HCT116 (cell line): Measurements from ENCODE around the gene PXK. TPM values are rescaled to one million over a fixed set of nuclear protein-coding genes. Genes with fewer than 3 reads are reported as not detected.

Experiments
- ATAC-seq: fragments of 200-7000 bp; cut with Tn5 transposase; 2 replicates; pipeline ENCODE4 v1.9.1; 2020; ENCODE audit warnings: mild to moderate bottlenecking, moderate library complexity
- BruUV-seq: library from RNA; stranded (reverse); fragments of 400-500 nt; replicated peaks from 2 replicates; lab custom pipeline; 2021; lab: Mats Ljungman, UMichigan
- CTCF ChIA-PET: fragments of 300-600 bp; sonication (Branson Sonifier 250); formaldehyde crosslinking; loops from one replicate; lab custom pipeline; 2021; ENCODE audit warnings: antibody characterized with exemption; lab: Charles Lee
- POLR2A ChIA-PET: fragments of 300-600, 350-600 bp; sonication (Branson Sonifier 250); formaldehyde crosslinking; loops from one replicate; lab custom pipeline; 2021; ENCODE audit warnings: antibody characterized with exemption; lab: Charles Lee
- RAD21 ChIA-PET, 2 experiments: fragments of 300-600 bp; sonication (Branson Sonifier 250); formaldehyde crosslinking; loops; one replicate each; lab custom pipeline; 2023; ENCODE audit warnings: low total read pairs in 2 of 2; ENCODE audit not compliant: uncharacterized antibody in 2 of 2, unreplicated experiment in 2 of 2, low non-redundant PET in 1 of 2; lab: Charles Lee
- DNase-seq: peaks from one replicate; pipeline ENCODE4 v3.0.0-alpha.2; 2010; ENCODE audit warnings: low read depth, low spot score
- H2AFZ ChIP-seq: fragments of 200-600 bp; shearing (Covaris generic), sonication (generic); 2 replicates; pipeline ENCODE4 v1.6.1; 2017; ENCODE audit warnings: low read depth, mixed run types, mixed read lengths, antibody characterized with exemption, low read length; ENCODE audit not compliant: poor library complexity, severe bottlenecking
- H3K27ac ChIP-seq: 2 replicates; pipeline ENCODE4 v1.5.1; 2012; ENCODE audit warnings: low read depth, low read length
- H3K27me3 ChIP-seq: fragments of 200-600 bp; sonication (generic); 2 replicates; pipeline ENCODE4 v1.6.1; 2016; ENCODE audit warnings: mixed run types, low read length, mixed read lengths; ENCODE audit not compliant: insufficient read depth
- H3K36me3 ChIP-seq, 2 experiments: fragments of 200-500 bp in 1 of 2; fragments of 200-600 bp in 1 of 2; sonication (Bioruptor generic) in 1 of 2; sonication (generic) in 1 of 2; 2 replicates each; pipeline versions ENCODE4 v1.5.1 to v1.6.1; 2014 to 2016; ENCODE audit warnings: low read length in 2 of 2, inconsistent platforms in 1 of 2, mixed read lengths in 1 of 2, mixed run types in 1 of 2; ENCODE audit not compliant: insufficient read depth in 2 of 2, control insufficient read depth in 1 of 2
- H3K4me1 ChIP-seq, 2 experiments: fragments of 200-600 bp in 1 of 2; sonication (generic) in 1 of 2; 2 replicates each; pipeline versions ENCODE4 v1.5.1 to v1.6.1; 2012 to 2017; ENCODE audit warnings: low read length in 2 of 2, inconsistent platforms in 1 of 2, mild to moderate bottlenecking in 1 of 2, mixed read lengths in 1 of 2, mixed run types in 1 of 2, moderate library complexity in 1 of 2; ENCODE audit not compliant: insufficient read depth in 2 of 2, control insufficient read depth in 1 of 2
- H3K4me2 ChIP-seq: fragments of 200-600 bp; sonication (generic); 2 replicates; pipeline ENCODE4 v1.6.1; 2017; ENCODE audit warnings: mixed run types, low read length, mixed read lengths
- H3K4me3 ChIP-seq, 2 experiments: fragments of 200-600 bp in 1 of 2; sonication (generic) in 1 of 2; replicated peaks in 1 of 2; 2 replicates each; pipeline ENCODE4 v1.5.1; 2011 to 2016; ENCODE audit warnings: low read length in 2 of 2, control low read depth in 1 of 2, low read depth in 1 of 2, mild to moderate bottlenecking in 1 of 2, mixed read lengths in 1 of 2, mixed run types in 1 of 2
- H3K79me2 ChIP-seq: fragments of 200-600 bp; sonication (generic); 2 replicates; pipeline ENCODE4 v1.6.1; 2017; ENCODE audit warnings: mild to moderate bottlenecking, mixed run types, low read length, moderate library complexity, mixed read lengths; ENCODE audit not compliant: insufficient read depth
- H3K9ac ChIP-seq: fragments of 200-600 bp; sonication (generic); 2 replicates; pipeline ENCODE4 v1.6.1; 2016; ENCODE audit warnings: low read length, mixed read lengths
- H3K9me2 ChIP-seq: fragments of 200-600 bp; sonication (generic), shearing (Covaris generic); 2 replicates; pipeline ENCODE4 v1.6.1; 2017; ENCODE audit warnings: mixed run types, mild to moderate bottlenecking, moderate library complexity; ENCODE audit not compliant: insufficient read depth
- H3K9me3 ChIP-seq, 2 experiments: fragments of 200-500 bp in 1 of 2; fragments of 200-600 bp in 1 of 2; sonication (Bioruptor generic) in 1 of 2; sonication (generic) in 1 of 2; 2 replicates each; pipeline ENCODE4 v1.6.1; 2014 to 2017; ENCODE audit warnings: low read length in 2 of 2, mixed read lengths in 2 of 2, inconsistent platforms in 1 of 2, low read depth in 1 of 2, mild to moderate bottlenecking in 1 of 2, mixed run types in 1 of 2, moderate library complexity in 1 of 2; ENCODE audit not compliant: control insufficient read depth in 1 of 2, insufficient read depth in 1 of 2
- H4K20me1 ChIP-seq: fragments of 200-600 bp; sonication (generic), shearing (Covaris generic); 2 replicates; pipeline ENCODE4 v1.6.1; 2017; ENCODE audit warnings: mixed run types, mild to moderate bottlenecking, moderate library complexity; ENCODE audit not compliant: insufficient read depth
- CTCF ChIP-seq, 3 experiments: fragments of 200-600 bp in 1 of 3; sonication (generic) in 1 of 3; IDR thresholded peaks in 2 of 3; conservative IDR thresholded peaks in 1 of 3; 2 replicates each; pipeline ENCODE4 v1.5.1; 2012 to 2017; ENCODE audit warnings: low read depth in 2 of 3, low read length in 2 of 3, antibody characterized with exemption in 1 of 3, borderline replicate concordance in 1 of 3, control low read depth in 1 of 3, mild to moderate bottlenecking in 1 of 3, mixed read lengths in 1 of 3, mixed run types in 1 of 3, moderate library complexity in 1 of 3; ENCODE audit not compliant: insufficient read depth in 1 of 3
- EGR1 ChIP-seq: IDR thresholded peaks from 2 replicates; pipeline ENCODE4 v1.6.1; 2012; ENCODE audit warnings: low read depth
- ELF1 ChIP-seq: IDR thresholded peaks from 2 replicates; pipeline ENCODE4 v1.6.1; 2012; ENCODE audit warnings: low read depth, borderline replicate concordance
- EZH2 ChIP-seq: fragments of 200-600 bp; sonication (generic); IDR thresholded peaks from 2 replicates; pipeline ENCODE4 v1.6.1; 2017; ENCODE audit warnings: antibody characterized with exemption, mixed run types
- EZH2phosphoT487 ChIP-seq: fragments of 200-600 bp; IDR thresholded peaks from 2 replicates; pipeline ENCODE4 v1.6.1; 2018; ENCODE audit warnings: antibody characterized with exemption, borderline replicate concordance
- FOSL1 ChIP-seq: IDR thresholded peaks from 2 replicates; pipeline ENCODE4 v1.6.1; 2012; ENCODE audit warnings: low read depth
- JUND ChIP-seq: IDR thresholded peaks from 2 replicates; pipeline ENCODE4 v1.6.1; 2012
- MAX ChIP-seq: IDR thresholded peaks from 2 replicates; pipeline ENCODE4 v1.6.1; 2012
- POLR2AphosphoS5 ChIP-seq: IDR thresholded peaks from 2 replicates; pipeline ENCODE4 v1.6.1; 2011; ENCODE audit warnings: mild to moderate bottlenecking, low read depth, low read length, moderate library complexity
- RAD21 ChIP-seq: IDR thresholded peaks from 2 replicates; pipeline ENCODE4 v1.6.1; 2012; ENCODE audit warnings: low read depth, mild to moderate bottlenecking
- REST ChIP-seq: IDR thresholded peaks from 2 replicates; pipeline ENCODE4 v1.6.1; 2012; ENCODE audit warnings: low read depth
- SIN3A ChIP-seq: IDR thresholded peaks from 2 replicates; pipeline ENCODE4 v1.6.1; 2012; ENCODE audit warnings: low read depth
- SP1 ChIP-seq: IDR thresholded peaks from 2 replicates; pipeline ENCODE4 v1.6.1; 2012; ENCODE audit warnings: low read depth
- SRF ChIP-seq: IDR thresholded peaks from 2 replicates; pipeline ENCODE4 v1.6.1; 2012; ENCODE audit warnings: low read depth
- TCF7L2 ChIP-seq: IDR thresholded peaks from 2 replicates; pipeline ENCODE4 v1.7.0; 2011; ENCODE audit warnings: borderline replicate concordance, inconsistent platforms; ENCODE audit not compliant: insufficient read depth, insufficient read length; ENCODE audit errors: extremely low read depth
- YY1 ChIP-seq: IDR thresholded peaks from 2 replicates; pipeline ENCODE4 v1.6.1; 2011; ENCODE audit warnings: low read length, low read depth, moderate library complexity, mild to moderate bottlenecking; ENCODE audit not compliant: insufficient replicate concordance; ENCODE audit errors: extremely low read depth
- ZBTB33 ChIP-seq: IDR thresholded peaks from 2 replicates; pipeline ENCODE4 v1.6.1; 2011; ENCODE audit warnings: mild to moderate bottlenecking, low read length, moderate library complexity; ENCODE audit not compliant: insufficient replicate concordance; ENCODE audit errors: extremely low read depth
- intact Hi-C: fragments of 100-400 bp; cut with micrococcal nuclease; formaldehyde crosslinking; loops from 2 replicates; pipeline ENCODE4 v1.10.0; 2022
- total RNA-seq: library from RNA; stranded (reverse); gene quantifications from one replicate; pipeline ENCODE4 v1.2.1, GENCODE V29; 2021; ENCODE audit not compliant: unreplicated experiment

Gene PXK
- total RNA-seq, 1 experiment from 2014 or later: 10.2 TPM

- ChIA-PET CTCF (interaction anchor here (1.0 kb wide), 1 partner anchor 166 kb away, joined by 5 read pairs; no protein-coding TSS in a partner anchor), POLR2A (no interaction called here), RAD21 (no interaction called here)
- H3K79me2 ChIP-seq: no peaks in the 10 kb centered on the region
- no peak overlapping the region for H3K9ac ChIP-seq
- H3K4me2 ChIP-seq: no peak overlapping the region
- no TSS peak for BruUV-seq
- no peak for TF ChIP-seq YY1
- TF ChIP-seq SIN3A: no peak
- no peak for TF ChIP-seq EGR1
- TF ChIP-seq ZBTB33: no peak
- TF ChIP-seq RAD21: no peak
- no peak for TF ChIP-seq ELF1
- no peak for TF ChIP-seq MAX
- TF ChIP-seq CTCF (IDR thresholded peaks at IDR 0.05 in 2 of 3, conservative IDR thresholded peaks at IDR 0.05 in 1 of 3; ENCODE audit: borderline replicate concordance in 1 of 3, insufficient read depth in 1 of 3, low read depth in 2 of 3, low read length in 2 of 3): no peak
- no peak for TF ChIP-seq EZH2phosphoT487
- TF ChIP-seq POLR2AphosphoS5: no peak
- no peak for TF ChIP-seq FOSL1
- no peak for TF ChIP-seq SRF
- no peak for TF ChIP-seq REST
- TF ChIP-seq EZH2: no peak
- no peak for TF ChIP-seq JUND
- TF ChIP-seq SP1: no peak
- no peak for TF ChIP-seq TCF7L2
- no peak overlapping the region for H2AFZ ChIP-seq
- no peaks in the 10 kb centered on the region for H3K9me3 ChIP-seq
- no peak for DNase-seq
- intact Hi-C loops: no loop called here
- H4K20me1 ChIP-seq: no peaks in the 10 kb centered on the region
- H3K36me3 ChIP-seq: no peaks in the 10 kb centered on the region
- H3K4me3 ChIP-seq: no peak overlapping the region
- H3K9me2 ChIP-seq: no peaks in the 10 kb centered on the region
- no peak overlapping the region for H3K27ac ChIP-seq
- H3K4me1 ChIP-seq: no peaks in the 10 kb centered on the region
- no peak for ATAC-seq
- no peaks in the 10 kb centered on the region for H3K27me3 ChIP-seq
Observed at GRCh38 chr3:58342676-58343075, 10.0 kb downstream of the PXK start.
